ENCODE measurements around the gene UNC119B. TPM values are rescaled to one million over a fixed set of nuclear protein-coding genes. Genes with fewer than 3 reads are reported as not detected.
A peak's percentile ranks its signal among the peaks of the same experiment; 100 is the strongest.

The UNC119B gene
- total RNA-seq, 2 experiments from 2014 or later: 22.4 to 23.6 TPM

DNA sequence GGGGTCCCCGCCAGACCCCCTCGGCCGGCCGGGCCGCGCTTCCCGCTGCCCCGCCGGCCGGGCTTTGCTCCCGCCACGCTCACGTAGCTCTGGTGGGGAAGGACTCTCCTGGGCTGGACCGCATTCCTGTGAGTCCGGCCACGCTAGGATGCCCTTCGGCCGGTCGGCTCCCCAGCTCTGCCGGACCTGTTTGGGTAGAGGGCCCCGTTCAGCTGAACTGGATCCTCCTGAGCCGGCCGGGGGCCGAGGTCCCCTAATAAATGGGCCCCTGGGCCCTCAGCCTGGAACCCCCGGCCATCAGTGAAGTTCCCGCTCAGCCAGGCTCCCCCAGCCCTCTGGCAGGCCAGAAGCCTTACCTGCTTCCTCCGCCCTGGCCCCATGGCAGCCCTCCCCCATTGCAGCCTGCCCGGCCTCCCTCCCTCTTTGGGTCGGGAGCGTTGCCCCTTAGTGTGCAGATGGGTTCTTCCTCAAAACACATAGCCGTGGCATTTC lies 593 bp downstream of the UNC119B start:
- peak; percentile 29 for DNase-seq
- Mint-ChIP-seq H3K27ac (peak overlapping the region; percentile 65), H3K27me3 (no peaks in the 10 kb centered on the region), H3K4me3 (peak overlapping the region; percentile 84), H3K9me3 (no peaks in the 10 kb centered on the region), H3K4me1 (peaks cover 34% of the 10 kb centered on the region), H3K36me3 (ENCODE audit: low read depth) (peaks cover 24% of the 10 kb centered on the region)
- CTCF ChIA-PET: interaction anchor here (1.2 to 6.4 kb wide), 3 partner anchors 24 to 129 kb away, joined by 3 to 57 read pairs (median 10); partner anchors contain the start of genes MLEC and POP5
- POLR2A ChIA-PET: interaction anchor here (0.7 to 2.7 kb wide), 11 partner anchors 11 to 261 kb away, joined by 3 to 24 read pairs (median 3); partner anchors contain the start of genes ACADS, CABP1, MLEC and POP5

- Mint-ChIP-seq H3K4me1 (peaks cover 34% of the 10 kb centered on the region), H3K9me3 (no peaks in the 10 kb centered on the region), H3K4me3 (peak overlapping the region; percentile 84), H3K27me3 (no peaks in the 10 kb centered on the region), H3K27ac (peak overlapping the region; percentile 65), H3K36me3 (ENCODE audit: low read depth) (peaks cover 25% of the 10 kb centered on the region)
- CTCF ChIA-PET: interaction anchor here (1.2 to 6.4 kb wide), 4 partner anchors 24 to 261 kb away, joined by 3 to 57 read pairs (median 7); partner anchors contain the start of genes MLEC and POP5
- DNase-seq: no peak
- POLR2A ChIA-PET: interaction anchor here (0.8 to 2.7 kb wide), 10 partner anchors 11 to 260 kb away, joined by 3 to 24 read pairs (median 4); partner anchors contain the start of genes ACADS, CABP1, MLEC and POP5
Measured at GRCh38 chr12:120711411-120711810, 1.2 kb downstream of the UNC119B start.

DNA sequence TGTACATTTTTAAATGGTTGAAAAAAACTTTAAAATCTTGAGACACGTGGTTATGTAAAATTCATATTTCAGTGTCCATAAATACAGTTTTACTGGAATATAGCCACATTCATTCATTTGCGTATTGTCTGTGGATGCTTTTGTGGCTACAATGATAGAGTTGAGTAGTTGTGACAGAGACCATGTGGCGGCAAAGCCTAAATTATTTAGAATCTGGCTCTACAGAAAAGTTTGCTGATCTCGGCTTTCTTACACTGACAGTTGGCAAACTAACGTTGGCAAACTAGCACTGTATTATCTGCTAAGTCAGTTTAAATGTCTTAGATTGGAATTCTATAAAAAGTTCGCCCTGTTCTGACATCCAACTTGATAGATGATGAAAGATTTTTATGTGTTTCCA lies 2.4 kb downstream of the UNC119B start:
- no peaks in the 10 kb centered on the region for H3K9me3 Mint-ChIP-seq
- no peaks in the 10 kb centered on the region for H3K27me3 Mint-ChIP-seq
- H3K36me3 Mint-ChIP-seq (ENCODE audit: low read depth): peaks cover 33% of the 10 kb centered on the region
- ChIA-PET POLR2A (interaction anchor here (2.4 kb wide), 1 partner anchor 132 kb away, joined by 11 read pairs; the partner anchor contains the start of gene POP5), CTCF (interaction anchor here (1.5 to 6.4 kb wide), 3 partner anchors 64 to 259 kb away, joined by 4 to 57 read pairs (median 10); partner anchors contain the start of gene POP5)
- no peak overlapping the region for H3K4me3 Mint-ChIP-seq
- H3K27ac Mint-ChIP-seq: no peak overlapping the region
- peaks cover 34% of the 10 kb centered on the region for H3K4me1 Mint-ChIP-seq
- no peak for DNase-seq

GRCh38 chr12:120713861-120714482 lies 3.7 kb downstream of the UNC119B start:
- POLR2A ChIA-PET: no interaction called here
- CTCF ChIA-PET: interaction anchor here (0.7 to 2.2 kb wide), 6 partner anchors 17 to 131 kb away, joined by 3 to 9 read pairs (median 3); no protein-coding TSS in a partner anchor
- Mint-ChIP-seq H3K27me3 (no peaks in the 10 kb centered on the region), H3K36me3 (ENCODE audit: low read depth) (peaks cover 42% of the 10 kb centered on the region), H3K9me3 (no peaks in the 10 kb centered on the region), H3K4me1 (peaks cover 43% of the 10 kb centered on the region), H3K4me3 (no peak overlapping the region), H3K27ac (no peak overlapping the region)
- peak; percentile 74 for DNase-seq

- Mint-ChIP-seq H3K27ac (no peak overlapping the region), H3K4me3 (no peak overlapping the region), H3K27me3 (no peaks in the 10 kb centered on the region), H3K9me3 (no peaks in the 10 kb centered on the region), H3K4me1 (peaks cover 27% of the 10 kb centered on the region), H3K36me3 (ENCODE audit: low read depth) (peaks cover 70% of the 10 kb centered on the region)
- CTCF ChIA-PET: no interaction called here
- POLR2A ChIA-PET: no interaction called here
- no peak for DNase-seq
Measured at GRCh38 chr12:120718055-120718454, 7.8 kb downstream of the UNC119B start.

DNA sequence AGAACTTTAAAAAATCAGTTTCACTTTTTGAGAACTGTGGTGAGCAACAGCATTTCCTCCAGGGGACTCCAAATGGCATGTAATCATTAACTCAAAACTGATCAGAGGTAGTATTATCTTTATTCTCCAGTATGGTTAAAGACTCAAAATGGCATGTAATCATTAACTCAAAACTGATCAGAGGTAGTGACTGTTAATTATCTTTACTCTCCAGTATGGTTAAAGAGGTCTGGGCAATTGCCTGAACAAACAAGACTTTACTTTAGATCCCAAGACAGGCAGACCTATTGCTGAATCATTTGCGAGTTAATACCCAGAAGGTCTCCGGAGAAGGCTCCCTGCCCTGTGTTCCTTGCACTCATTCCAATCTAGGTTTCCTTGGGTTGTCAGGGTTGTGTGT lies 8.8 kb downstream of the UNC119B start:
- ChIA-PET POLR2A (no interaction called here), CTCF (interaction anchor here (1.1 kb wide), 1 partner anchor 70 kb away, joined by 3 read pairs; no protein-coding TSS in a partner anchor)
- Mint-ChIP-seq H3K36me3 (ENCODE audit: low read depth) (peaks cover 69% of the 10 kb centered on the region), H3K4me3 (no peak overlapping the region), H3K4me1 (peaks cover 18% of the 10 kb centered on the region), H3K9me3 (no peaks in the 10 kb centered on the region), H3K27me3 (no peaks in the 10 kb centered on the region), H3K27ac (no peak overlapping the region)
- DNase-seq: no peak

DNA sequence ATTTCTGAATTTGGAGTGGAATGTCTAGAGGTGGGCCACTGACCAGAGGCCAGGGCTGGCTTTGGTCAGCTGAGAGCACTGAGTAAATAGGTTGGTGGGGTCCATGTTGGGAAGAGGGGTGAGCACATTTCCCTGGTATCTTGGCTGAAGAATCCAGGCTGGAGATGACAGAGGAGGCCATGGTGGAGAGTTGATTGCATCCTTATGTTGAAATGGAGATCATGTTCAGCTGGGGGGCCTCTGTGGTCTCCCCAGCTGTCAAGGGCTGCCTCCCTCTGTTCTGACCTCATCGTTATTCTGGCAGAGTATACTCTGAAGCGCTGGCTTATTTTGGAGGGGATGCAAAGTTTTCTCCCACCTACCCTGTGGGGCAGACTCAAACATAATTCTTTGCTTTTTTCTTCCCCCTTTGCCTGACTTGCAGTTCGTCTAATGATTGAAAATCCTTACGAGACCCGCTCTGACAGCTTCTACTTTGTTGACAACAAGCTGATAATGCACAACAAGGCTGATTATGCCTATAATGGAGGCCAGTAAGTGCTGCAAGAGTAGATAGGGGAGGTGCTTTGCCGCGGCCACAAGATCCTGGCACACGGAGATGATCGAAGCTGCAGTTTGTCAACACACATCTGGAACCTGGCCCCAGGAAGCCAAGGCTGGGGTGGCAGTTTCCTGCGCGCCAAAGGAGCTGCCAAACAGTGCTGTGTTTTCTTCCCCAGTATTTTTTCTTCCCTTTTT lies 9.4 kb downstream of the UNC119B start:
- ChIA-PET POLR2A (no interaction called here), CTCF (interaction anchor here (0.9 to 1.1 kb wide), 2 partner anchors 10 to 71 kb away, joined by 3 read pairs; no protein-coding TSS in a partner anchor)
- no peak overlapping the region for H3K4me3 Mint-ChIP-seq
- H3K9me3 Mint-ChIP-seq: no peaks in the 10 kb centered on the region
- H3K36me3 Mint-ChIP-seq (ENCODE audit: low read depth): peaks cover 65% of the 10 kb centered on the region
- no peak overlapping the region for H3K27ac Mint-ChIP-seq
- peaks cover 17% of the 10 kb centered on the region for H3K4me1 Mint-ChIP-seq
- no peaks in the 10 kb centered on the region for H3K27me3 Mint-ChIP-seq
- DNase-seq: no peak

- ChIA-PET CTCF (interaction anchor here (0.9 to 1.1 kb wide), 2 partner anchors 11 to 72 kb away, joined by 3 read pairs; no protein-coding TSS in a partner anchor), POLR2A (no interaction called here)
- no peaks in the 10 kb centered on the region for H3K27me3 Mint-ChIP-seq
- H3K36me3 Mint-ChIP-seq (ENCODE audit: low read depth): peaks cover 62% of the 10 kb centered on the region
- no peak overlapping the region for H3K4me3 Mint-ChIP-seq
- peaks cover 25% of the 10 kb centered on the region for H3K4me1 Mint-ChIP-seq
- DNase-seq: no peak
- H3K27ac Mint-ChIP-seq: no peak overlapping the region
- H3K9me3 Mint-ChIP-seq: no peaks in the 10 kb centered on the region
Measured at GRCh38 chr12:120720234-120720986, 10.2 kb downstream of the UNC119B start.

DNA sequence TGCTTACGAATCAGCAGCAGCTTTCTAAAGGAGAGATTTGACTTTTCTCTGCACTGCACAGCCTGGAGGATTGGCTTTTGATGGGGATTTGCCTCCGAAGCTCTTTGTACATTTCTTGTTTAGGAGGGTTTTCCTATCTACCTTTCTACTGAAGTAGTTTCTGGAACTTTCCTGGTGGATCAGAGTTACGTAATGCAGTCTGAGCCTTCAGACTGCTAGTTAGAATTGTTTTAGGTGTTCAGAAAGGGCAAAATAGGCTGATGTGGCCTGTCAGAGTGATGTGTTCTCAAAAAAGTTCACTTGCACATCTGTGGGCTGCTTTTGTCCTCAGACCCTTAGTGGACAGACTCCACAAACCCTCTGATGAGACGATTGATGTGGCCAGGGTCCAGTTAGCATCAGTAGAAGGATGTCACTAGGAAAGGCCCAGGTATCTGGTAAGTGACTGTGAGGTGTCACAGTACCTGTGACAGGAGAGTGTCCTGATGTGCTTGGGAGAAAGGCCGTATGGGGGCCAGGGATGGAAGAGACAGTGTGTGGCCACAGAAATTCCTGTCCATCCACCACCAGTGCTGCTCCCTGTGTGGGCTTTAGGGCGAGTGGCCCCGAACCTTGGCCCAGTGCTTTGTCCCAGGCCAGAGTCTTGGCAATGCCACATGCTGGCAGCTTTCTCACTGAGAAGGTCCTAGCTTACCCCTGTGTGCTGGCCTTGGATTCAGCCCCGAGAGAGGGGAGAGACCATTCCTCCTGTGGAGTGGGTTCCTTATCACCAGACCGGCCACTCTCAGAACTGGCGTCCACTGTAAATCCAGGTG lies 10.9 kb downstream of the UNC119B start:
- no peaks in the 10 kb centered on the region for H3K27me3 Mint-ChIP-seq
- peaks cover 28% of the 10 kb centered on the region for H3K4me1 Mint-ChIP-seq
- CTCF ChIA-PET: no interaction called here
- no peaks in the 10 kb centered on the region for H3K9me3 Mint-ChIP-seq
- no peak overlapping the region for H3K4me3 Mint-ChIP-seq
- POLR2A ChIA-PET: no interaction called here
- H3K27ac Mint-ChIP-seq: no peak overlapping the region
- H3K36me3 Mint-ChIP-seq (ENCODE audit: low read depth): peaks cover 58% of the 10 kb centered on the region
- DNase-seq: no peak

DNA sequence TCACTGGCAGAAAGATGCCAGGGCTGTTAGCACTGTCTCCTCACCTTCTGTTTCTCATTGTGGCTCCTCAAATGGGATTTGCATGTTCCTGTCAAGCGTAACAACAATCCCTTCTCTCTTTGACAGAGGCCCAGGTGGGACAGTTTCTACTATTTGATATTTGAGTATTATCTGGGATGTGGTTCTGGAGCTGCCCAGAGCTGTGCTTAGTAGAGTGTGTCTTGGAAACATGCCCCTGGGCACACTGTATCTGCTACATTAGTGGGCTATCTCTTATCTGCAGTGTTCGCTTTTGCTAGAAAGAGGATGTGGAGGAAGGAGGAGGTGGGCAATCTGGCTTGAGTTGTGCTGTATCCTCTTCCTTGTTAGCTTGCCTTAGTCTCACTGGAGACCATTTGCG lies 11.6 kb downstream of the UNC119B start:
- peaks cover 51% of the 10 kb centered on the region for H3K36me3 Mint-ChIP-seq (ENCODE audit: low read depth)

DNA sequence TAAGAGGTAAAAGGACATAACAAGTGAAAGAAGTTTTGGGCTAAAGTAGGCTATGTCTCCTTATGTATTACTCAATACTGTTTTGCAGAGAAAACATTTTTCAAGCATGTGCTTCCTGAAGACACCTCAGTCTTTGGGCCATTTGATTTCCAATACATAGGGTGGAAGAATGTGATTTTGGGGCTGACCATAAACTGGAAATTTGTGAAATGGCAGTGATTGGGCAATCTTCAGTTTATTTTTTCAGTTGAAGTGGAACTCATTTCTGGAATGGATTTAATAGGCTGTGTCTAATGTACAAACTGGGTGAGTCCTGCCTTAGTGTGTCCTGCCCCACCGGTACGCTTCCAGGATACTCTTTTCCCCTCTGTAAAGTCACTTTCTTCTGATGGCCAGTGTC lies 12.5 kb downstream of the UNC119B start:
- Mint-ChIP-seq H3K36me3 (ENCODE audit: low read depth) (peaks cover 48% of the 10 kb centered on the region), H3K4me1 (peaks cover 32% of the 10 kb centered on the region), H3K4me3 (no peak overlapping the region), H3K27ac (no peak overlapping the region), H3K9me3 (no peaks in the 10 kb centered on the region), H3K27me3 (no peaks in the 10 kb centered on the region)
- POLR2A ChIA-PET: no interaction called here
- no peak for DNase-seq
- CTCF ChIA-PET: no interaction called here

More for the DNA sequence above, 11.6 kb downstream of the UNC119B start:
- H3K9me3 Mint-ChIP-seq: no peaks in the 10 kb centered on the region
- no peak for DNase-seq
- no peaks in the 10 kb centered on the region for H3K27me3 Mint-ChIP-seq
- POLR2A ChIA-PET: no interaction called here
- peak overlapping the region; percentile 6 for H3K27ac Mint-ChIP-seq
- peaks cover 32% of the 10 kb centered on the region for H3K4me1 Mint-ChIP-seq
- no peak overlapping the region for H3K4me3 Mint-ChIP-seq
- CTCF ChIA-PET: no interaction called here

GRCh38 chr12:120724720-120725119 lies 14.5 kb downstream of the UNC119B start:
- H3K4me1 Mint-ChIP-seq: peaks cover 18% of the 10 kb centered on the region
- H3K4me3 Mint-ChIP-seq: peak overlapping the region; percentile 38
- no peak for DNase-seq
- H3K36me3 Mint-ChIP-seq (ENCODE audit: low read depth): peaks cover 35% of the 10 kb centered on the region
- H3K9me3 Mint-ChIP-seq: no peaks in the 10 kb centered on the region
- no peak overlapping the region for H3K27ac Mint-ChIP-seq
- no peaks in the 10 kb centered on the region for H3K27me3 Mint-ChIP-seq
- ChIA-PET CTCF (interaction anchor here (1.3 kb wide), 1 partner anchor 75 kb away, joined by 3 read pairs; no protein-coding TSS in a partner anchor), POLR2A (interaction anchor here (1.0 to 1.2 kb wide), 4 partner anchors 16 to 161 kb away, joined by 3 to 7 read pairs (median 4); no protein-coding TSS in a partner anchor)
